Esophagus (tissue), 2 donors: Measurements from ENCODE around the gene KDM4C. TPM values are rescaled to one million over a fixed set of nuclear protein-coding genes. Genes with fewer than 3 reads are reported as not detected.

Experiments
- H3K27ac ChIP-seq, 2 donors: one replicate each; pipeline ENCODE4 v1.5.1; 2013; ENCODE audit warnings: low read depth in 2 of 2, mild to moderate bottlenecking in 2 of 2, inconsistent platforms in 1 of 2, low read length in 1 of 2, moderate library complexity in 1 of 2
- H3K27me3 ChIP-seq, 2 donors: one replicate each; pipeline ENCODE4 v1.6.1; 2013; ENCODE audit warnings: low read length in 2 of 2, control low read depth in 1 of 2, mild to moderate bottlenecking in 1 of 2; ENCODE audit not compliant: insufficient read depth in 2 of 2, control insufficient read depth in 1 of 2
- H3K36me3 ChIP-seq, 2 donors: one replicate each; pipeline ENCODE4 v1.6.1; 2013; ENCODE audit warnings: low read length in 1 of 2; ENCODE audit not compliant: control insufficient read depth in 2 of 2, insufficient read depth in 2 of 2
- H3K4me1 ChIP-seq, 2 donors: one replicate each; pipeline ENCODE4 v1.6.1; 2013; ENCODE audit warnings: low read length in 1 of 2; ENCODE audit not compliant: control insufficient read depth in 2 of 2, insufficient read depth in 2 of 2
- H3K4me3 ChIP-seq, 2 donors: one replicate each; pipeline ENCODE4 v1.5.1; 2013; ENCODE audit warnings: low read length in 2 of 2, mild to moderate bottlenecking in 2 of 2, low read depth in 1 of 2, moderate library complexity in 1 of 2
- H3K9me3 ChIP-seq, 2 donors: one replicate each; pipeline ENCODE4 v1.6.1; 2013; ENCODE audit warnings: mild to moderate bottlenecking in 2 of 2, low read depth in 1 of 2, low read length in 1 of 2, moderate library complexity in 1 of 2; ENCODE audit not compliant: control insufficient read depth in 2 of 2, insufficient read depth in 1 of 2
- WGBS, 2 donors: extraction: QIAGEN DNeasy Blood & Tissue Kit; methylation state at CpG; one replicate each; pipeline ENCODE4 v1.1.7; 2013; 5-methylcytosine and 5-hydroxymethylcytosine counted together
- polyA plus RNA-seq, 2 donors: library from polyadenylated mRNA; stranded (reverse); fragments of 200-250 nt; gene quantifications; one replicate each; pipeline ENCODE4 v1.2.3, GENCODE V29; 2013
- donor health status: healthy with polysubstance abuse.
- donor health status: Bipolar disorder and iron deficiency.

Gene KDM4C
- polyA plus RNA-seq, 2 donors = 5.9 to 8.0 TPM

- Histone ChIP-seq H3K27me3 (no peaks in the 10 kb centered on the region), H3K36me3 (no peaks in the 10 kb centered on the region), H3K27ac (no peak overlapping the region), H3K9me3 (no peaks in the 10 kb centered on the region), H3K4me1 (peaks cover 0 to 5% of the 10 kb centered on the region in 2 donors), H3K4me3 (no peak overlapping the region)
- WGBS, 2 donors = 86 to 88% methylated on average over 2 of the region's 2 CpGs
These were observed 336.3 kb downstream of the KDM4C start for GRCh38 chr9:7094052-7094451.

- no peak overlapping the region for H3K4me3 ChIP-seq
- no peaks in the 10 kb centered on the region for H3K27me3 ChIP-seq
- H3K27ac ChIP-seq = no peak overlapping the region
- no peaks in the 10 kb centered on the region for H3K36me3 ChIP-seq
- WGBS, 2 donors = 94% methylated on average over 3 of the region's 3 CpGs
- H3K4me1 ChIP-seq = peaks cover 0 to 5% of the 10 kb centered on the region in 2 donors
- no peaks in the 10 kb centered on the region for H3K9me3 ChIP-seq
These were observed 336.8 kb downstream of the KDM4C start for GRCh38 chr9:7094576-7094975.

- 48 to 75% methylated on average over 3 of the region's 3 CpGs for WGBS, 2 donors
These were observed 337.3 kb downstream of the KDM4C start for GRCh38 chr9:7095058-7095457.

GRCh38 chr9:7097040-7097715 lies 339.4 kb downstream of the KDM4C start:
- Histone ChIP-seq H3K27me3 (no peaks in the 10 kb centered on the region), H3K36me3 (no peaks in the 10 kb centered on the region), H3K27ac (no peak overlapping the region), H3K9me3 (no peaks in the 10 kb centered on the region), H3K4me1 (peaks cover 0 to 5% of the 10 kb centered on the region in 2 donors), H3K4me3 (no peak overlapping the region)
- 83 to 85% methylated on average over 7 of the region's 7 CpGs for whole genome bisulfite sequencing, 2 donors

More at GRCh38 chr9:7095058-7095457, 337.3 kb downstream of the KDM4C start:
- H3K9me3 ChIP-seq = no peaks in the 10 kb centered on the region
- no peaks in the 10 kb centered on the region for H3K27me3 ChIP-seq
- no peak overlapping the region for H3K27ac ChIP-seq
- H3K4me3 ChIP-seq = no peak overlapping the region
- H3K36me3 ChIP-seq = no peaks in the 10 kb centered on the region
- H3K4me1 ChIP-seq = peaks cover 0 to 5% of the 10 kb centered on the region in 2 donors

GRCh38 chr9:7097785-7098752 lies 340.3 kb downstream of the KDM4C start:
- Histone ChIP-seq H3K36me3 (peaks cover 0 to under 1% of the 10 kb centered on the region in 2 donors), H3K27me3 (no peaks in the 10 kb centered on the region), H3K4me3 (no peak overlapping the region), H3K27ac (no peak overlapping the region), H3K4me1 (peaks cover 0 to 5% of the 10 kb centered on the region in 2 donors), H3K9me3 (no peaks in the 10 kb centered on the region)
- 62 to 69% methylated on average over 3 of the region's 3 CpGs for WGBS, 2 donors

GRCh38 chr9:7103367-7103766 lies 345.6 kb downstream of the KDM4C start:
- no peaks in the 10 kb centered on the region for H3K9me3 ChIP-seq
- no peaks in the 10 kb centered on the region for H3K27me3 ChIP-seq
- 90 to 92% methylated on average over 7 of the region's 7 CpGs for WGBS, 2 donors
- no peak overlapping the region for H3K4me3 ChIP-seq
- H3K27ac ChIP-seq = no peak overlapping the region
- peaks cover 3 to 11% of the 10 kb centered on the region in 2 donors for H3K36me3 ChIP-seq
- no peaks in the 10 kb centered on the region for H3K4me1 ChIP-seq

GRCh38 chr9:7103771-7104170 lies 346.0 kb downstream of the KDM4C start:
- Histone ChIP-seq H3K27me3 (no peaks in the 10 kb centered on the region), H3K36me3 (peaks cover 3 to 11% of the 10 kb centered on the region in 2 donors), H3K4me1 (no peaks in the 10 kb centered on the region), H3K4me3 (no peak overlapping the region), H3K27ac (no peak overlapping the region), H3K9me3 (no peaks in the 10 kb centered on the region)
- WGBS, 2 donors = 60 to 69% methylated on average over 6 of the region's 6 CpGs

- Histone ChIP-seq H3K27me3 (no peaks in the 10 kb centered on the region), H3K36me3 (peaks cover 3 to 11% of the 10 kb centered on the region in 2 donors), H3K27ac (no peak overlapping the region), H3K9me3 (no peaks in the 10 kb centered on the region), H3K4me1 (no peaks in the 10 kb centered on the region), H3K4me3 (no peak overlapping the region)
- WGBS, 2 donors = 85 to 90% methylated on average over 2 of the region's 2 CpGs
These were observed 346.9 kb downstream of the KDM4C start for GRCh38 chr9:7104625-7105024.

- no peaks in the 10 kb centered on the region for H3K4me1 ChIP-seq
- no peaks in the 10 kb centered on the region for H3K27me3 ChIP-seq
- no peaks in the 10 kb centered on the region for H3K9me3 ChIP-seq
- peaks cover 3 to 11% of the 10 kb centered on the region in 2 donors for H3K36me3 ChIP-seq
- WGBS, 2 donors = 85 to 91% methylated on average over 2 of the region's 2 CpGs
- no peak overlapping the region for H3K4me3 ChIP-seq
- no peak overlapping the region for H3K27ac ChIP-seq
These were observed 347.3 kb downstream of the KDM4C start for GRCh38 chr9:7105095-7105494.
